ENCODE measurements around the gene OBSCN. TPM values are rescaled to one million over a fixed set of nuclear protein-coding genes. Genes with fewer than 3 reads are reported as not detected.
A peak's percentile ranks its signal among the peaks of the same experiment; 100 is the strongest.
"Not testable (repeated sequence)": the region's sequence is repeated elsewhere in the genome, so short reads cannot be mapped to it uniquely, and the experiment has no call there.

The OBSCN gene
- total RNA-seq, 1 donor from 2014 or later = 18.3 TPM

DNA sequence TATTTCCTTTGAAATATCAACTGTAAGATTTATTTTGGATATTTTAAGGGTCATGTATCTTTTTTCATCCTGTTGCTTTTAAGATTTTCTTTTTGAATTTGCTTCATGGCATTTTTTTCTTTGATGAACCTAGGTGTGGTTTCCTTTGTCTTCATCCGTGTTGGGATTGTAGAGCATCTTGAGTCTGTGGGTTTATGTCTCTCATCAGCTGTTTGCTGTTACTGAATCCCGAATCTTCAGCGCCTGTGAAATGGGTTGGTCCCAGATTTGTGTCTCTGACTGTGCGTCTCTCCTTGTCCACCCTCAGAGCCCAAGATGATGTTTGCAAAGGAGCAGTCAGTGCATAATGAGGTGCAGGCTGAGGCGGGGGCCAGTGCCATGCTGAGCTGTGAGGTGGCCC, 36.1 kb downstream of the OBSCN start:
- ATAC-seq; intact Hi-C loops (cut with DNase I); DNase-seq (ENCODE audit: low spot score): not testable (repeated sequence)

- ATAC-seq (no peak), DNase-seq (ENCODE audit: low spot score) (no peak)
- intact Hi-C loops (cut with DNase I) = no loop called here
Observed at GRCh38 chr1:228245111-228245510, 37.3 kb downstream of the OBSCN start.

GRCh38 chr1:228246216-228246900, 38.5 kb downstream of the OBSCN start:
- intact Hi-C loops (cut with DNase I) = no loop called here
- no peak for ATAC-seq
- DNase-seq (ENCODE audit: low spot score) = no peak

- no peak for DNase-seq (ENCODE audit: low spot score)
- intact Hi-C loops (cut with DNase I) = no loop called here
- ATAC-seq = no peak
Observed at GRCh38 chr1:228249513-228250305, 41.9 kb downstream of the OBSCN start.

GRCh38 chr1:228252476-228252875, 44.6 kb downstream of the OBSCN start:
- DNase-seq (ENCODE audit: low spot score); ATAC-seq: not testable (repeated sequence)

GRCh38 chr1:228256626-228257375, 49.0 kb downstream of the OBSCN start:
- intact Hi-C loops (cut with DNase I) = no loop called here
- no peak for DNase-seq (ENCODE audit: low spot score)
- ATAC-seq = no peak

More at GRCh38 chr1:228252476-228252875, 44.6 kb downstream of the OBSCN start:
- intact Hi-C loops (cut with DNase I) = not testable (repeated sequence)

DNA sequence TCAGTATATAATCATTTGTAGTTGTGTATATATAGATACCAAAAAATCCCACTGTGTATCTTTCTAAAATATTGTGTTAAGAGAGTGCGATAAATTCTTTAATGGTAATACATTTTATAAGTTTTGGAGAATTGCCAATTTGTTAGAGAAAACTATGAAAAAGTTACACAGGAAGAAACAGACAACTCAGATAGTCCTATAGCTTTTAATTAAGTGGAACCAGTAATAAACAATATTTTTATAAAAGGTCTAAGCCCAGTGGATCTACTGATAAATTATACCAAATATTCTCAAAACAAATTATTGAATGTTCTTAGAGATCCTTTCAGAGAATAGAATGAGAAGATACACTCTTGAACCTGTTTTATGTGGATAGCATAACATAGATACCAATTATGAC, 50.6 kb downstream of the OBSCN start:
- ATAC-seq (no peak), DNase-seq (ENCODE audit: low spot score) (no peak)
- intact Hi-C loops (cut with DNase I) = no loop called here

DNA sequence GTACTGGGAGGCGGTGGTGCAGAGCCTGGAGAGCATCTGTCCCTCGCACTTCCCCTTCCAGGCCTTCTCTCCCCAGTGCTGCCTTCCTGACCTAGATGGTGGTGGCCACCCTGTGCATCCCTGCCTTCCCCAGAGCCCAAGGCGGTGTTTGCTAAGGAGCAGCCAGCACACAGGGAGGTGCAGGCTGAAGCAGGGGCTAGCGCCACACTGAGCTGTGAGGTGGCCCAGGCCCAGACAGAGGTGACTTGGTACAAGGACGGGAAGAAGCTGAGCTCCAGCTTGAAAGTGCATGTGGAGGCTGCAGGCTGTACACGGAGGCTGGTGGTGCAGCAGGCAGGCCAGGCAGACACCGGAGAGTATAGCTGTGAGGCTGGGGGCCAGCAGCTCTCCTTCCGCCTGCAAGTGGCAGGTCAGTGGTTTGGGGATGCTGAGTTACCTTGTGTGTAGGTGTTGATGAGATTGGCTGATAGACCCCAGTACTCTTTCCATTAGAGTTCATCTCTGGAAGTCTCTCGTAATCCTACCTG, 51.6 kb downstream of the OBSCN start:
- intact Hi-C loops (cut with DNase I) = no loop called here
- ATAC-seq = no peak
- DNase-seq (ENCODE audit: low spot score) = no peak

DNA sequence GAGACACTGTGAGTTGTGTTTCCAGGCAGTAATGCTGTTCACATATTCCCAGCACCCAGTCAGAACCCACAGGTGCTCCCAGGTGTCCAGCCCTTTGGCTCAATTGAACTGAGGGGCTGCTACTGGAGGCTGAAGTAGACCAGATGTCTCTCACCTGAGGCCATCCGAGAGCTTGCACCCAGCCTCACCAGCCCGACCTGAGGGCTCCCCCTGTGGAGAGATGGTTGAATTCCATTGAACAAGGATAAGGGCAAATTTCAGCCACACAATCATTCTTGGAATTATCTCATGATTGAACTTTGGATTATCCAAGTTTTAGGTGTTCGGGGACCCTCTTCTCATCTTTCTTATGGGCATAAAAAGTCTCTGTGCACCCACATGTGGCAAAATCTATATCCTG, 52.1 kb downstream of the OBSCN start:
- intact Hi-C loops (cut with DNase I) = no loop called here
- ATAC-seq (no peak), DNase-seq (ENCODE audit: low spot score) (no peak)

DNA sequence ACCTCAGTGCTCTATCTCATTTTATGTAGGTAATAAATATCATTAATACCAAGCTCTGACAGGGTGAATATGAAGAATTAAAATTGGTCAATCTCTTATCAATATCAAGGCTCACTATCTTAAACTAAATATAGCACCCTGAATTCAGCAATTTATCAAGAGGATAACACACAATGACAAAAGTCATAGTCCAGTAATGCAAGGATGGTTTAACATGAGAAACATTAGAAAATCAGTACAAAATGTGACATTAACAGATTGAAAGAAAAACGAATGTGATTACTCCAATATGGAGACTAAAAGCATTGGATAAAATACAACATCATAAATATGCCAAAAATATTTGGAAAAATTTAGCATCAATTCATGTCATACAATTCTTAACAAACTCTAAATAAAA, 53.9 kb downstream of the OBSCN start:
- no peak for ATAC-seq
- DNase-seq (ENCODE audit: low spot score) = no peak
- intact Hi-C loops (cut with DNase I) = no loop called here

DNA sequence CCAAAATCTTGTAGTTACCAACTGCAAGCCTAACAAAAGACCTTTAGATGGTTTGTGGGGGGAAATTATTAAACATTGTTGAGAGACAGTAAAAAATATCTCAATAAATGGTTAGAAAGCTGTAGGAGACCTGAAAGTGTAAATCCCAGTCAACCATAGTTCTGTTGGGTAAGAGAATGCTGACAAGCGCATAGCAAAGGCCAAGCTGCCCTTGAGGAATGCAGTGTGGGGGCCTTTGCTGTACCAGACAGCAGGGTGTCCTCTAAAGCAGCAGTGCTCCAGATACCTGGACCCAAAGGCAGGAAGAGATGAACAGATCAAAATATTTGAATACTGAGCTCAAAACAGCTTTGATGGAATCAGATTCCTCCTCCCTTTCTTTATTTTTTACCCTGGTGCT, 54.6 kb downstream of the OBSCN start:
- intact Hi-C loops (cut with DNase I) = no loop called here
- no peak for ATAC-seq

DNA sequence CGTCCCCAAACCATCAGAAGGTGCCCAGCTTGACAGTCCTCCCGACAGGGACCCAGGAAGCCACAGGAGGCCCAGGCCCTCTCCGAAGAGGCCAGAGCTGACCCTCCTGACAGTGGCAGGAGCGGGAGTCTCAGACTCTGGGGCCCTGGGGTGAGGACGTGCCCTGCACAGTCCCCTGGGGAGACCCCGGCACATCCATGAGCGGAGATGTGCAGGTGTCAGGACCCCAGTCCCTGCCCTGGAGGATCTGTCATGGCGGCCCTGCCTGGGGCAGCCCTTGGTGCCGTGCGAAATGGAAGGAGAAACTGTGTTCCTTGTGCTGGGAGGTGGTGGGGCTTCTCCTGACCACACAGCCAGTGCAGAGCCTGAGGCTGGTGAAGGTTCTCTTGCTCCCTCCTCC, 55.8 kb downstream of the OBSCN start:
- ATAC-seq = no peak
- intact Hi-C loops (cut with DNase I) = no loop called here
- no peak for DNase-seq (ENCODE audit: low spot score)

More for the DNA sequence above, 54.6 kb downstream of the OBSCN start:
- no peak for DNase-seq (ENCODE audit: low spot score)

GRCh38 chr1:228264090-228264829, 56.4 kb downstream of the OBSCN start:
- no peak for ATAC-seq
- intact Hi-C loops (cut with DNase I) = no loop called here
- DNase-seq (ENCODE audit: low spot score) = no peak

DNA sequence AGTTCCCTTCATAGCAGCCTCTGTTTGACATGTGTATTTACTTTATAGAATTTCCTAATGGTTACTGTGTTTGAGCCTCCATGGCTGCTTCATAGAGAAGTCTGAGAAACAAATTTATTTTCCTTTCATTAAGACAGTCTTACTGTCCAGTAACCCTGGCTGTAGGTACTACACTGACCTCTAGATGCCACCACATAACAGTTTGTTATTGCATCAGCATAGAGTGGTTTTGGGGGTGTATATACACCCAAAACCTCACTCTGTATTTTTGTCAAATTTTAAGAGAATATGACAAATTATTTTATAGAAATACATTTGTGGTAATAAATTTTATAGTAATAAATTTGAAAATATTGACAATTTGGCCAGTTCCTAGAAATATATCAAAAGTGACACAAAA, 57.3 kb downstream of the OBSCN start:
- no peak for ATAC-seq
- intact Hi-C loops (cut with DNase I) = no loop called here

DNA sequence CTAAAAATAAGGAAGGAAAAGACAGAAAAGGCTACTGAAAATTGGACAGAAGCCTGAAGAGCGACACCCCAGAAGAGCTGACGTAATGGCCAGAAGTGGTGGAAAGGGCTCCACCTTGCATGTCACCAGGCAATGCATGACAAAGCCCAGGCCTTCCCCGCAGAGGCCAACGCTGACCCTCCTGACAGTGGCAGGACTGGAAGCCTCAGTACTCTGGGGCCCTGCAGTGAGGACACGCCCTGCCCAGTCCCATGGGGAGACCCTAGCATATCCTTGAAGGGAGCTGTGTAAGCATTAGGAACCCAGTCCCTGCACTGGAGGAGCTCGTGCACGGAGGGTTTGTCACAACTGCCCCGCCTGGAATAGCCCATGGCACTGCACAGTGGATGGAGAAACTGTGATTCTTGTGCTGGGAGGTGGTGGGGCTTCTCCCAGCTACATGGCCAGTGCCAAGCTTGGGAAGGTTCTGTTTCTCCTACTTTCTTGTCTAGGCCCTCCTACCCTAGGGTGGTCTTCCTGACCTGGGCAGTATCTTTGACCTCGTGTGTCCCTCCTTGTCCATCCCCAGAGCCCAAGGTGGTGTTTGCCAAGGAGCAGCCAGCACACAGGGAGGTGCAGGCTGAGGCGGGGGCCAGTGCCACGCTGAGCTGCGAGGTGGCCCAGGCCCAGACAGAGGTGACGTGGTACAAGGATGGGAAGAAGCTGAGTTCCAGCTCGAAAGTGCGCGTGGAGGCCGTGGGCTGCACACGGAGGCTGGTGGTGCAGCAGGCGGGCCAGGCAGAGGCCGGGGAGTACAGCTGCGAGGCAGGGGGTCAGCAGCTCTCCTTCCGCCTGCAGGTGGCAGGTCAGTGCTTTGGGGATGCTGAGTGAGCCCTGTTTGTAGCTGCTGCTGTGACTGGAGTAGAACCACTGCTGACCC, 60.4 kb downstream of the OBSCN start:
- no peak for ATAC-seq
- intact Hi-C loops (cut with DNase I) = no loop called here
- no peak for DNase-seq (ENCODE audit: low spot score)

More for the DNA sequence above, 57.3 kb downstream of the OBSCN start:
- no peak for DNase-seq (ENCODE audit: low spot score)

GRCh38 chr1:228268881-228269265, 61.0 kb downstream of the OBSCN start:
- no peak for ATAC-seq
- intact Hi-C loops (cut with DNase I) = no loop called here
- no peak for DNase-seq (ENCODE audit: low spot score)

- intact Hi-C loops (cut with DNase I); ATAC-seq; DNase-seq (ENCODE audit: low spot score): not testable (repeated sequence)
Observed at GRCh38 chr1:228269431-228269830, 61.6 kb downstream of the OBSCN start.

DNA sequence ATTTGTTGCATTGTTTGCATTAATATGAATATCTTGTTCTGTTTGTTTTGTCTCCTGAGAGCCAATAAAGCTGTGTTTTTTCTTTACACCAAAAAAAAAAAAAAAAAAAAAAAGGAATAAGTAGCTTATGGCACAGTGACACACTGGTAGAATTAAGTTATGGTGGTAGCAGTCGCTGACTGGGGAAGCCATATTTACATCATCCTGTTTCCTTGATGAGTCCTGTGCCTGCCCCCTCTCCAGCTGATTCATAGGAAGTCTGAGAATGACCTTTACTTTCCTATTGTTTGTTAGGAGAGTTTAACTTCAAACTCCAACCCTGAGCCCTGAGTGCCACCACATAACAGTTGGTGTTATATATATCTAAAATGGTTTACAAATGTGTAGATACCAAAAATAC, 62.2 kb downstream of the OBSCN start:
- intact Hi-C loops (cut with DNase I) = no loop called here
- ATAC-seq = no peak
- peak; percentile 2 for DNase-seq (ENCODE audit: low spot score)
